HEK293T (cell line): ENCODE results near the gene ADAMTS17.

Source experiments
- ARNT ChIP-seq: fragments of 450-650 bp; IDR thresholded peaks from 2 replicates; pipeline ENCODE4 v1.6.1; 2017; ENCODE audit warnings: mild to moderate bottlenecking
- BHLHE40 ChIP-seq: fragments of 450-650 bp; IDR thresholded peaks from 2 replicates; pipeline ENCODE4 v1.6.1; 2016; ENCODE audit warnings: mild to moderate bottlenecking, moderate library complexity, borderline replicate concordance
- FOXK2 ChIP-seq: fragments of 450-650 bp; IDR thresholded peaks from 2 replicates; pipeline ENCODE4 v1.6.1; 2016; ENCODE audit warnings: mild to moderate bottlenecking
- FOXM1 ChIP-seq: fragments of 450-650 bp; IDR thresholded peaks from 2 replicates; pipeline ENCODE4 v1.6.1; 2017; ENCODE audit warnings: mild to moderate bottlenecking, borderline replicate concordance
- NFRKB ChIP-seq: fragments of 450-650 bp; IDR thresholded peaks from 2 replicates; pipeline ENCODE4 v1.6.1; 2016; ENCODE audit warnings: mild to moderate bottlenecking, moderate library complexity
- SP1 ChIP-seq: fragments of 450-650 bp; IDR thresholded peaks from 2 replicates; pipeline ENCODE4 v1.6.1; 2017
- SUZ12 ChIP-seq: fragments of 450-650 bp; IDR thresholded peaks from 2 replicates; pipeline ENCODE4 v1.6.1; 2016; ENCODE audit warnings: mild to moderate bottlenecking

DNA sequence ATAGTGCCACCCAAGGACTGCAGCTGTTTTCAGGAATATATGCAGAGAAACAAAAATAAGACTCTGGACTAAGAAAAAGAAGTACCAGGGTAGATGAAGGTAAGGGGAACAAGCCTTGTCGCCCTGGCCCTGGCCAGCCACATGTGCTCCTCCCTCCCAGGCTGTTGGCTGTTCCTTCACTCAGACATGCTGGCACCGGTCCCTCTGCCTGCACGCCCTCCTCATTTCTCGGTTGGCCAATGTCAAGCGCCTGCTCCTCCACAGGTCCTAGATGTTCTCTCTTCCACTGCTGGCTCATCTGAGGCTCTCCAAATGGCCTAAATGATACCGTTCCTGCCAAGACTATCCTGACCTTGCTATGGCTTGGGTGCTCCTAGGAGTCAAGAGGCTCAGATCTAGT is 320.1 kb downstream of the ADAMTS17 start:
- TF ChIP-seq NFRKB (no peak), SP1 (no peak), SUZ12 (no peak), FOXM1 (no peak), BHLHE40 (no peak), ARNT (no peak), FOXK2 (no peak)
